ENCODE data around the gene BACH2. TPM values are rescaled to one million over a fixed set of nuclear protein-coding genes. Genes with fewer than 3 reads are reported as not detected.

Gene BACH2
- polyA plus RNA-seq, 1 experiment = 2.2 TPM

- no peak overlapping the region for H3K4me3 ChIP-seq (ENCODE audit: low read depth, low read length)
- DNase-seq (ENCODE audit: low read depth, low spot score) = no peak
- ChIA-PET CTCF (no interaction called here), POLR2A (no interaction called here)
- H3K9me3 ChIP-seq (ENCODE audit: control insufficient read depth, insufficient read depth, low read length) = no peaks in the 10 kb centered on the region
- TF ChIP-seq CTCF (IDR thresholded peaks at IDR 0.05; ENCODE audit: low read depth, low read length) = no peak
- no peak overlapping the region for H3K27ac ChIP-seq (ENCODE audit: low read depth, low read length)
- no peaks in the 10 kb centered on the region for H3K27me3 ChIP-seq (ENCODE audit: control insufficient read depth, insufficient read depth, low read length)
Measured at GRCh38 chr6:90004511-90004910, 292.1 kb downstream of the BACH2 start.

- CTCF ChIA-PET = no interaction called here
- POLR2A ChIA-PET = interaction anchor here (0.9 kb wide), 1 partner anchor 18 kb away, joined by 4 read pairs; no protein-coding TSS in a partner anchor
- H3K27ac ChIP-seq (ENCODE audit: low read depth, low read length) = no peak overlapping the region
- H3K4me3 ChIP-seq (ENCODE audit: low read depth, low read length) = no peak overlapping the region
- no peak for TF ChIP-seq CTCF (IDR thresholded peaks at IDR 0.05; ENCODE audit: low read depth, low read length)
- no peak for DNase-seq (ENCODE audit: low read depth, low spot score)
- no peaks in the 10 kb centered on the region for H3K27me3 ChIP-seq (ENCODE audit: control insufficient read depth, insufficient read depth, low read length)
- H3K9me3 ChIP-seq (ENCODE audit: control insufficient read depth, insufficient read depth, low read length) = no peaks in the 10 kb centered on the region
Measured at GRCh38 chr6:90003941-90004340, 292.7 kb downstream of the BACH2 start.

GRCh38 chr6:90003069-90003795, 293.4 kb downstream of the BACH2 start:
- ChIA-PET POLR2A (interaction anchor here (0.9 kb wide), 1 partner anchor 17 kb away, joined by 4 read pairs; no protein-coding TSS in a partner anchor), CTCF (no interaction called here)
- Histone ChIP-seq H3K27me3 (ENCODE audit: control insufficient read depth, insufficient read depth, low read length) (no peaks in the 10 kb centered on the region), H3K9me3 (ENCODE audit: control insufficient read depth, insufficient read depth, low read length) (no peaks in the 10 kb centered on the region), H3K4me3 (ENCODE audit: low read depth, low read length) (no peak overlapping the region), H3K27ac (ENCODE audit: low read depth, low read length) (no peak overlapping the region)
- DNase-seq (ENCODE audit: low read depth, low spot score) = no peak
- TF ChIP-seq CTCF (IDR thresholded peaks at IDR 0.05; ENCODE audit: low read depth, low read length) = no peak

GRCh38 chr6:90000864-90001731, 295.5 kb downstream of the BACH2 start:
- POLR2A ChIA-PET = interaction anchor here (0.9 kb wide), 1 partner anchor 16 kb away, joined by 3 read pairs; no protein-coding TSS in a partner anchor
- no peak overlapping the region for H3K27ac ChIP-seq (ENCODE audit: low read depth, low read length)
- TF ChIP-seq CTCF (IDR thresholded peaks at IDR 0.05; ENCODE audit: low read depth, low read length) = no peak
- no peaks in the 10 kb centered on the region for H3K9me3 ChIP-seq (ENCODE audit: control insufficient read depth, insufficient read depth, low read length)
- H3K4me3 ChIP-seq (ENCODE audit: low read depth, low read length) = no peak overlapping the region
- no peak for DNase-seq (ENCODE audit: low read depth, low spot score)
- no peaks in the 10 kb centered on the region for H3K27me3 ChIP-seq (ENCODE audit: control insufficient read depth, insufficient read depth, low read length)
- CTCF ChIA-PET = no interaction called here

All from AG04450 (cell line).